Ascending aorta (tissue), 2 donors: ENCODE data around the gene AHNAK. TPM values are rescaled to one million over a fixed set of nuclear protein-coding genes. Genes with fewer than 3 reads are reported as not detected.

Source experiments
- DNase-seq, 2 donors: peaks; one replicate each; pipeline ENCODE4 v3.0.0-alpha.2; 2019; ENCODE audit warnings: low spot score in 2 of 2
- H3K27ac ChIP-seq, 2 donors: fragments of 200-600 bp; sonication (generic); one replicate each; pipeline ENCODE4 v1.5.1; 2016 to 2017; ENCODE audit warnings: mild to moderate bottlenecking in 1 of 2
- H3K27me3 ChIP-seq: fragments of 200-600 bp; sonication (generic); one replicate; pipeline ENCODE4 v1.5.1; 2017
- H3K36me3 ChIP-seq, 2 donors: fragments of 200-600 bp; sonication (generic); one replicate each; pipeline ENCODE4 v1.5.1; 2016
- H3K4me1 ChIP-seq, 2 donors: fragments of 200-600 bp; sonication (generic); one replicate each; pipeline ENCODE4 v1.5.1; 2016 to 2017; ENCODE audit warnings: mild to moderate bottlenecking in 1 of 2
- H3K4me3 ChIP-seq, 2 donors: fragments of 200-600 bp; sonication (generic); one replicate each; pipeline ENCODE4 v1.5.1; 2016 to 2017; ENCODE audit warnings: mild to moderate bottlenecking in 1 of 2
- H3K9me3 ChIP-seq, 2 donors: fragments of 200-600 bp; sonication (generic); one replicate each; pipeline ENCODE4 v1.5.1; 2016
- CTCF ChIP-seq, 3 experiments: fragments of 200-600 bp in 2 of 3; fragments of 450-650 bp in 1 of 3; sonication (generic) in 2 of 3; IDR thresholded peaks; one replicate each; pipeline ENCODE4 v1.5.1; 2016 to 2019; ENCODE audit warnings: antibody characterized with exemption in 3 of 3, mild to moderate bottlenecking in 1 of 3, moderate library complexity in 1 of 3
- intact Hi-C: fragments of 100-400 bp; cut with DNase I; formaldehyde crosslinking; loops from one replicate; pipeline ENCODE4 v1.15.1; 2023
- total RNA-seq: library from RNA; depleted of rRNA; stranded (reverse); fragments of >200 nt; gene quantifications from one replicate; pipeline ENCODE4 v1.1.0, GENCODE V29; 2016

The AHNAK gene
- total RNA-seq, 1 donor from 2014 or later = 718 TPM

DNA sequence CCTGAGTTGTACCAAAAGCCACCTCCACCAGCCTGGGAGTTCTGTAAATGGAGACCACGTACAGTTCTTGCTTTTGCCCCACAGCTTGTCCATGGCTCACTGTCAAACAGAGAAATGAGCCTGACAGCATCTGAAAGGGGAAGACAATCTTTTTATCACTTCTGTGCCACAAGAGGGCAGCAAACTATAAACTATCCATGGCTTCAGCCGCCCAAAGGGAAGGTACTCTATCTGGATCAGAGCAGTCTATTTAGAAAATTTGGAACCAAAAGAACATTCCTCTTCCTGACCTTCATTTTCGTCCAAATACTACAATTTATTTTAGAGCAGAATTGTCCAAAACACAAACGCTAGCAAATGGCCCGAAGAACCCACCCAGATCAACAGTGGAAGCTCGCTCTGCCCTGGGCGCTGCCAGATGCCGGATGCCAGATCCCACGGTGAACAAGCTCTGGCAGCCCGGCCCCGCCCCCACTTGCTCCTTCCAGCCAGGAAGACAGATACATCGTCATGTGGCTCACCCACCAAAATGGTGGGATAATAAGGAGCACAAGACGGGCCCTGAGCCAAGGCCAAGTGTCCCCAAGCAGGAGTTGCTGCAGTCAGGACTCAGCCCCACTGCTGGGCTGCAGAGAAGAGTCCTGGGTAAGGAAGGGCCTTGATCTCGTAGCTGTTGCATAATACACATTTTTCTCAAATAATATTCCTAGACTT lies 151.6 kb downstream of the AHNAK start:
- H3K36me3 ChIP-seq = no peaks in the 10 kb centered on the region
- TF ChIP-seq CTCF (IDR thresholded peaks at IDR 0.05) = peak; percentile 67 to 77 (median 69)
- peak overlapping the region; percentile 44 to 58 for H3K4me3 ChIP-seq
- H3K27me3 ChIP-seq = no peaks in the 10 kb centered on the region
- intact Hi-C loops = loop anchor here (1.0 to 2.0 kb wide), 4 partner anchors 30 to 299 kb away; no protein-coding TSS in a partner anchor
- no peaks in the 10 kb centered on the region for H3K9me3 ChIP-seq
- peak; percentile 24 to 89 for DNase-seq
- H3K27ac ChIP-seq = peak overlapping the region; percentile 56 to 58
- peaks cover 20 to 27% of the 10 kb centered on the region in 2 donors for H3K4me1 ChIP-seq

DNA sequence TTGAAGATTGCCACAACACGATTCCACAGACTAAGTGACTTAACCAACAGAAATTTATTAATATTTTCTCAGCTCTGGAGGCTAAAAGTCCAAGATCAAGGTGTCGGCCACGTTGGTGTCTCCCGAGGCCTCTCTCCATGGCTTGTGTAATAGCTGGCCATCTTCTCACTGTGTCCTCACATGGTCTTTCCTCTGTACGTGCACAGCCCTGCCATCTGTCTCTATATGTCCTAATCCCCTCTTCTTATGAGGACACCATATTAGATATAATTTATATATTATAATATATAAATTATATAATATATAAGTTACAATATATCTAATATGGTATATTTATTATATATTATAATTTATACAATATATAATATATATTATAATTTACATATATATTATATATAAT lies 152.9 kb downstream of the AHNAK start:
- no peak overlapping the region for H3K4me3 ChIP-seq
- H3K36me3 ChIP-seq = no peaks in the 10 kb centered on the region
- H3K27me3 ChIP-seq = no peaks in the 10 kb centered on the region
- intact Hi-C loops = loop anchor here (2.0 kb wide), 1 partner anchor 31 kb away; no protein-coding TSS in a partner anchor
- no peak for DNase-seq
- TF ChIP-seq CTCF (IDR thresholded peaks at IDR 0.05) = no peak
- peaks cover 9 to 15% of the 10 kb centered on the region in 2 donors for H3K4me1 ChIP-seq
- H3K9me3 ChIP-seq = no peaks in the 10 kb centered on the region
- H3K27ac ChIP-seq = no peak overlapping the region

- Histone ChIP-seq H3K4me1 (peaks cover 3 to 9% of the 10 kb centered on the region in 2 donors), H3K27me3 (no peaks in the 10 kb centered on the region), H3K36me3 (no peaks in the 10 kb centered on the region), H3K9me3 (no peaks in the 10 kb centered on the region), H3K27ac (no peak overlapping the region), H3K4me3 (no peak overlapping the region)
- TF ChIP-seq CTCF (IDR thresholded peaks at IDR 0.05) = no peak
- DNase-seq = no peak
- intact Hi-C loops = no loop called here
These were observed 153.5 kb downstream of the AHNAK start for GRCh38 chr11:62393061-62393611.

- TF ChIP-seq CTCF (IDR thresholded peaks at IDR 0.05) = no peak
These were observed 154.1 kb downstream of the AHNAK start for GRCh38 chr11:62392506-62392905.

DNA sequence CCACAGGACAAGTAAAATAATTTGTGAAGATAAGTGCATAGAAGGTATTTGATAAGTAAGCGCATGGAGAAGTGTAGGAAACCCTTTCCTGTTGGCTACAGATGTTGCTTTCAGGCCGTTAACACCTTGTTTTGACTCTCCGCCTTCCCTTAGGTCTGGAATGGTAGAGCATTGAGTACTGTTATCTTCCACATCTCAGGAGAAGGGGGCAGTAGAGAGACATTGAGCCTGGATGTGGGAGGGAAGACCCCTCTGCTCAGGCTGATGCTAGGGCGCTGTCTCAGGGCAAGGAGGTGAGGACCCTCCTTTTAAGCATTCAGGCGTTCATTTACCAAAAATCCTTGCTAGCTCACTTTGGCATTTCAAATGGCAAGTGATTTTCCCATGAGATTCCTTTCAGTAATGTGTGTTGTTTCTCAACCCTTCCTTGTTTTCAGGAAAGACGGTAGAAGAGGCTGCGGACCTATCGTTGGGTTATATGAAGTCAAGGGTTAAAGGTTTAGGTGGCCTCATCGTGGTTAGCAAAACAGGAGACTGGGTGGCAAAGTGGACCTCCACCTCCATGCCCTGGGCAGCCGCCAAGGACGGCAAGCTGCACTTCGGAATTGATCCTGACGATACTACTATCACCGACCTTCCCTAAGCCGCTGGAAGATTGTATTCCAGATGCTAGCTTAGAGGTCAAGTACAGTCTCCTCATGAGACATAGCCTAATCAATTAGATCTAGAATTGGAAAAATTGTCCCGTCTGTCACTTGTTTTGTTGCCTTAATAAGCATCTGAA lies 154.8 kb downstream of the AHNAK start:
- Histone ChIP-seq H3K27me3 (no peaks in the 10 kb centered on the region), H3K27ac (no peak overlapping the region), H3K36me3 (no peaks in the 10 kb centered on the region), H3K4me1 (peaks cover 2 to 9% of the 10 kb centered on the region in 2 donors), H3K9me3 (no peaks in the 10 kb centered on the region), H3K4me3 (no peak overlapping the region)
- no peak for DNase-seq
- intact Hi-C loops = no loop called here
- no peak for TF ChIP-seq CTCF (IDR thresholded peaks at IDR 0.05)

More at GRCh38 chr11:62392506-62392905, 154.1 kb downstream of the AHNAK start:
- DNase-seq = no peak
- intact Hi-C loops = no loop called here
- no peaks in the 10 kb centered on the region for H3K9me3 ChIP-seq
- H3K4me1 ChIP-seq = peaks cover 3 to 9% of the 10 kb centered on the region in 2 donors
- H3K4me3 ChIP-seq = no peak overlapping the region
- H3K27me3 ChIP-seq = no peaks in the 10 kb centered on the region
- no peak overlapping the region for H3K27ac ChIP-seq
- no peaks in the 10 kb centered on the region for H3K36me3 ChIP-seq
